ENCODE data around the gene BRD4.

Gene BRD4

DNA sequence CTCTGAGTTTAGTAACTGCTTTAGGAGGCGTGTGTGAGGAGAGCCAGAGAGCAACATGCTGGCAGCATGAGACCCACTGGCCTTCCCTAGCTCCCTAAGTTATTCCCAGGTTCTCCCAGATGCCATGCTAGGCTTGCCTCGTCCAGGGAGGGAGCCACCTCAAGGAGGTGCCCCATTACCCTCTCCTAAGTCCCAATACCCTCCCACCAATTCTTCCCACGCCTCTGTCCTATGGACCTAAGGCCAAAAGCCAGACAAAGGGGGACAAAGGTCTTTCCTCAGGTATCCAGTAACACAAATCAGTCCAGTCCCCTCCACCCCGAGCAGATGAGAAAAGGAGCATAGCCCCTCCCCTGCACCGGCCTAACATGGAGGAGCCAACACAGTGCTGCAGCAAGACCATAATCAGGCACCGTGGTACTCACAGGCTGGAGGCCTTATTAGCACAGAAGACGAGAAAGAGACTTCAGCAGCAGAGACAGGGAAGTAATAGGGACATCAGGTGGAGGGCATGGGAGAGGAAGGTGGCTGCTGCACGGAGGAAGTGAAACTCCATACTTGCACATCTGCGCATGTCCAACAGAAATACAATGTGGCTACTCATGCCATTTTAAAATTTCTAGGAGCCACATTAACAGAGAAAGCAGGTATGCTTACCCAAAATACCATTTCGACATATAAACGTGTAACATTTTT lies 46.3 kb downstream of the BRD4 start:
- H3K9me3 ChIP-seq (ENCODE audit: low read depth, low read length): no peaks in the 10 kb centered on the region
- no peak overlapping the region for H3K27ac ChIP-seq
- H3K36me3 ChIP-seq (ENCODE audit: insufficient read depth, low read length): no peaks in the 10 kb centered on the region
- H3K9ac ChIP-seq (ENCODE audit: insufficient read length): no peak overlapping the region
- H3K4me3 ChIP-seq: no peak overlapping the region
- no peak for DNase-seq (ENCODE audit: low read depth, low spot score)
- TF ChIP-seq FOXP2 (optimal IDR thresholded peaks at IDR 0.05; ENCODE audit: control extremely low read depth, extremely low read length, insufficient read depth) (no peak), EZH2 (IDR thresholded peaks at IDR 0.05) (no peak), POLR2AphosphoS5 (IDR thresholded peaks at IDR 0.05; ENCODE audit: borderline replicate concordance, low read depth, low read length) (no peak)

DNA sequence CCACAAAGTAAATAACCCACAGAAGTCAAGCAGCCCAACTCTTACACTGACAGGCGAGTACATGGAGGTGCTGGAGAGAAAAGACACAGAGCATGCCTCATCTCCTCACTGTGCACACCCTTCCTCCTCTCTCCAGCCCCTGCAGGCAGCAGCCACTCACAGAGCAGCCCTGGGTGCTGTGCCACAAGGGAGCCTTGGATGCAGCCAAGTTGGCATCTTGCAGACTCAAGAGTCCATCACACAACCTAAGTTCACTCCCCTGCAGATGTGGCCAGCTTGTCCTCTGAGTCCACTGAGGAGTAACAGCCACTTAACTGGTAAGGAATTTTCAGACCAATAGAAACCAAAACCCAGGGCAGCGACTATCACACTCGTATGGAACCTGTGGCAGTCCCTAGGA lies 47.4 kb downstream of the BRD4 start:
- no peak for TF ChIP-seq EZH2 (IDR thresholded peaks at IDR 0.05)
- TF ChIP-seq FOXP2 (optimal IDR thresholded peaks at IDR 0.05; ENCODE audit: control extremely low read depth, extremely low read length, insufficient read depth): no peak
- TF ChIP-seq POLR2AphosphoS5 (IDR thresholded peaks at IDR 0.05; ENCODE audit: borderline replicate concordance, low read depth, low read length): no peak
- Histone ChIP-seq H3K4me3 (no peak overlapping the region), H3K9me3 (ENCODE audit: low read depth, low read length) (no peaks in the 10 kb centered on the region), H3K27ac (no peak overlapping the region), H3K36me3 (ENCODE audit: insufficient read depth, low read length) (no peaks in the 10 kb centered on the region), H3K9ac (ENCODE audit: insufficient read length) (no peak overlapping the region)
- DNase-seq (ENCODE audit: low read depth, low spot score): no peak

DNA sequence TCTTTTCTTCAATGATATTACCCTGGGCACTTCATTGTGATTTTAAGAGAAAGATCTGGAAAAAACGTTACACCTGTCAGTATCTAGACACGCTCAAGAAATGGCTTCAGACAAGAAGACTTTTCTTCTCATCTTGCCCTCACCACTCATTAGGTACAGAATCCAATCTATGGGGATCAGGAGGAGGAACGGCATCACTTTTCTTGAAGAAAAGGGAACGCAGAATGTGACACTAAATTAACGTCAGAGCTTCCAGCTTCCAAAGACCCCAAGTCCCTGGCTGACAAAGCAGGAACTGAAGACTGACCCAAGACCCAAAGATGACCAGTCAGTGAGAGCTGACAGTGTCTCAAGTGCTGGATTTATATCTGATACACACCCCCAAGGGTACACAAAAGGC lies 48.2 kb downstream of the BRD4 start:
- Histone ChIP-seq H3K27ac (no peak overlapping the region; the same call in 1 of the 2 replicates), H3K9ac (ENCODE audit: insufficient read length) (no peak overlapping the region), H3K36me3 (ENCODE audit: insufficient read depth, low read length) (no peaks in the 10 kb centered on the region), H3K9me3 (ENCODE audit: low read depth, low read length) (no peaks in the 10 kb centered on the region), H3K4me3 (no peak overlapping the region)
- DNase-seq (ENCODE audit: low read depth, low spot score): no peak
- TF ChIP-seq EZH2 (IDR thresholded peaks at IDR 0.05) (no peak), FOXP2 (optimal IDR thresholded peaks at IDR 0.05; ENCODE audit: control extremely low read depth, extremely low read length, insufficient read depth) (no peak), POLR2AphosphoS5 (IDR thresholded peaks at IDR 0.05; ENCODE audit: borderline replicate concordance, low read depth, low read length) (no peak)

DNA sequence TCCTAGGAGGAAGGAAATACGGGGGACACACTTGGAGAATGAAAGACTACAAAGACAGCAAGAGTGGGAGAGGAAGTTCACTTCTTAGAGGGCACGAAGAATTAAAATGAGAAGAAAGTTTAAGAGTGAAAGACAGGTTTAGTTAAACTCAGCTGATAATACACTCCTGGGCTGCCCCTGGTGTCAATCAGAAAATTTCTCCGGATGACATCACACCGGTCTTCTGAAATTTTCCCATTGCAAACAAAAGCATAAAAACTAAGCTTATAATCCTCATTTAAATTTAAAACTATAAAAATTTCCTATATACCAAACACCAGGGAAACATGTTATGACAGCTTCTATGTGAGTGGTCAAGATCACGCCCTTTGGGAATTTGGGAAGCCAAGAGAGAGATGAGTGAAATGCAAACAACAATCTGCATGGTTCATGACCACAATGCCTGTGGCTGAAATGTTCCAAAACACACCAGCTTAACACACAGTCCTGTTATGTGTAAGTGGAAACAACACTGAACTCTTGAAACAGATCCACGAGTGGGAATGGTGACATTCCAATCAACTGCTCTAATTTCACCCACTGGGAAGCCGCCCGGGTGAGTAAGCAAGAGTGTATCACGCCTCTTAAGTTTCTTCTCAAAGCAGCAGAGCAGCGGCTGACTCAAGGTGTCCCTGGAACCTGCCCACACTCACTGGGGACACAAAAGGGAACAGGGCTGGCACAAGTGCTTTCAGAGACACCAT lies 49.0 kb downstream of the BRD4 start:
- TF ChIP-seq EZH2 (IDR thresholded peaks at IDR 0.05) (no peak), POLR2AphosphoS5 (IDR thresholded peaks at IDR 0.05; ENCODE audit: borderline replicate concordance, low read depth, low read length) (no peak), FOXP2 (optimal IDR thresholded peaks at IDR 0.05; ENCODE audit: control extremely low read depth, extremely low read length, insufficient read depth) (no peak)
- Histone ChIP-seq H3K27ac (peak overlapping the region; percentile 42; the same call in 1 of the 2 replicates), H3K9me3 (ENCODE audit: low read depth, low read length) (no peaks in the 10 kb centered on the region), H3K36me3 (ENCODE audit: insufficient read depth, low read length) (no peaks in the 10 kb centered on the region), H3K4me3 (no peak overlapping the region), H3K9ac (ENCODE audit: insufficient read length) (no peak overlapping the region)
- DNase-seq (ENCODE audit: low read depth, low spot score): no peak

DNA sequence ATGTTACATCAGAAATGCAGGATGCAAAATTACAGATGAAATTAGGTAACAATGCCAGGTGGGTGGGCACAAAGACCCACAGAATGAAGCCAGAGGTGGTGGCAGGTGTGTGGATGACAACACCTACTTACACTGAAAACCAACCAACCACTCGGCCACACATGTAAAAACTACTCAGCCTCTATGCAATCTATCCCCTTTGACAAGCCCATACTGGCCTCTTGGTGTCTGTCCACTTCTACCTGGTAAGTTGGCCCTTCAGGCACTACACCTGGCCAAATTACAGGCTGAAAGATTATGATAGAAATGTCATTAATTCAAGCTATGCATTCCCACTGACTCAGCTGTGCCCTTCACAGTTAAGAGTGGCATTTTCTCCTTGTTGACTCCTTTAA lies 50.0 kb downstream of the BRD4 start:
- no peak overlapping the region for H3K9ac ChIP-seq (ENCODE audit: insufficient read length)
- H3K36me3 ChIP-seq (ENCODE audit: insufficient read depth, low read length): no peaks in the 10 kb centered on the region
- peak overlapping the region; percentile 73; the same call in 1 of the 2 replicates for H3K27ac ChIP-seq
- no peaks in the 10 kb centered on the region for H3K9me3 ChIP-seq (ENCODE audit: low read depth, low read length)
- TF ChIP-seq EZH2 (IDR thresholded peaks at IDR 0.05) (no peak), POLR2AphosphoS5 (IDR thresholded peaks at IDR 0.05; ENCODE audit: borderline replicate concordance, low read depth, low read length) (no peak), FOXP2 (optimal IDR thresholded peaks at IDR 0.05; ENCODE audit: control extremely low read depth, extremely low read length, insufficient read depth) (no peak)
- DNase-seq (ENCODE audit: low read depth, low spot score): no peak
- H3K4me3 ChIP-seq: no peak overlapping the region

DNA sequence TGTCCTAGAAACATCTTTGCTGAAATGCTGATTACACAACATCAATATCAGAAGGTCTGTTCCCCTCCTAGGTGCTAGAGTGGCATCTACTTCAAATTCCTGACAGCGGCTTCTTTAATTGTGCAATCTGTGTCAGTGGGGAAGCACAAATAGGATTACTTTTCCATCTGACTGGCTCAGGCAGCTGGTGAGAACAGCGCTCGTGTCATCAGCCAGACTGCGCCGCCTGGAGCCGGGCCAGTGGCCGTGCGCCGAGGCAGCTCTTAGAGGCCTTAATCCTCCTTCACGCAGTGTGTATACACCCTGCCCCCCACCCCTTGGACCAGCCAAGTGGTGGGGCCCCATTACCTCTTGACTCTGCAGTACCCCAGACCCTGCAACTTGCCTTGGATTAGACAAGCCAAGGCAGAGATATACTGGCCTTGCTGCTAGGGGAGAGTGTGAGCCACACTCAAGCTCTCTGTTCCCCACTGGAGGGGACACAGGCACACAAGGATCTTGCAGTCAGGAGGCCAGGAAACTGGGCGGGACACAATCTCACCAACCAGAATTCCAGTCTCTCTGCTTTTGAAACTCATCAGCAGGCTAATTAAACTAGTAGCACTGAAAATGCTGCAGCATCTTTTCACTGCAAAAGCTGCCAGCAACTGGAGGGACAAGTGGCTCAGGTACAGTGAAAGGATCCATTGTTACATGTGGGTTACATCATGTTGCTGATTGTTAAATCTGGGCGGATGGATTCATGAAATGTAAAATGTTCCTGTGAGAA lies 51.2 kb downstream of the BRD4 start:
- H3K9me3 ChIP-seq (ENCODE audit: low read depth, low read length): no peaks in the 10 kb centered on the region
- DNase-seq (ENCODE audit: low read depth, low spot score): no peak
- H3K4me3 ChIP-seq: peak overlapping the region; percentile 44
- H3K9ac ChIP-seq (ENCODE audit: insufficient read length): no peak overlapping the region
- no peak for TF ChIP-seq FOXP2 (optimal IDR thresholded peaks at IDR 0.05; ENCODE audit: control extremely low read depth, extremely low read length, insufficient read depth)
- no peak for TF ChIP-seq EZH2 (IDR thresholded peaks at IDR 0.05)
- no peak for TF ChIP-seq POLR2AphosphoS5 (IDR thresholded peaks at IDR 0.05; ENCODE audit: borderline replicate concordance, low read depth, low read length)
- H3K27ac ChIP-seq: peak overlapping the region; percentile 73
- no peaks in the 10 kb centered on the region for H3K36me3 ChIP-seq (ENCODE audit: insufficient read depth, low read length)

DNA sequence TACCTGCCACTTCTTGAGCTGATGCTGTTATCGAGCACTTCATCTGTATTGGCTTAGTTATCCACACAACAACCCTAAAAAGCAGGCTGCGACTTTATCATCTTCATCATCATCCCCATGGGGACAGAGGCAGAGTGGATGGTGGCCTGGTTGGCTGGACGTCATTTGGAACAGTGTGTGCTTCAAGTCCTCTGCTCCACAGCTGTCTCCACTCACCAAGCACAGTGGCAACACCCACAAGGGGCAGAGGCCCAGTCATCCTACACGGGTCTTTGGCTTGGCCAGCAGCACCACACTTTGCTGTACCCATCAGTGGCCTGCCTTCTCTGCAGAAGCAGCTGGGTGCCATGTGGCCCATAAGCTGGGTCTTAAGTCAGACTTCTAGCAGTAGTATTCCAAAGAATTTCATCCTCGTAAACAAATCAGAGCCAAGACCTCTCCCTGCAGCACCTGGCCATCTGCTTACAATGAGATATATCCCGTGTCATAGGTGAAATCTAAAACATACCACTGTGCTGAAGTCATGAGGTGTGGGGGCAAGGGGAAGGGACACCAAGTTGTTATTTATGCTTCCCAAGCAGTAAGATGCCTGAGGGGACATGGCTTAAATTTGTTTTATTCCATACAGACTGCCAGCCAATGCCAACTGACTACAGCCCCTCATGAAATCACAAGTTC lies 52.2 kb downstream of the BRD4 start:
- Histone ChIP-seq H3K36me3 (ENCODE audit: insufficient read depth, low read length) (peaks cover 3% of the 10 kb centered on the region; the same call in 1 of the 2 replicates), H3K4me3 (no peak overlapping the region), H3K9me3 (ENCODE audit: low read depth, low read length) (no peaks in the 10 kb centered on the region), H3K9ac (ENCODE audit: insufficient read length) (no peak overlapping the region), H3K27ac (no peak overlapping the region; the same call in 1 of the 2 replicates)
- TF ChIP-seq POLR2AphosphoS5 (IDR thresholded peaks at IDR 0.05; ENCODE audit: borderline replicate concordance, low read depth, low read length) (no peak), EZH2 (IDR thresholded peaks at IDR 0.05) (no peak), FOXP2 (optimal IDR thresholded peaks at IDR 0.05; ENCODE audit: control extremely low read depth, extremely low read length, insufficient read depth) (no peak)
- no peak for DNase-seq (ENCODE audit: low read depth, low spot score)
